PC-9 (cell line): Measurements from ENCODE around the gene DNAJC18. TPM values are rescaled to one million over a fixed set of nuclear protein-coding genes. Genes with fewer than 3 reads are reported as not detected.
"Not testable (repeated sequence)": the region's sequence is repeated elsewhere in the genome, so short reads cannot be mapped to it uniquely, and the experiment has no call there.

ENCODE experiments used
- BruUV-seq: library from RNA; stranded (reverse); fragments of 400-500 nt; replicated peaks from 2 replicates; lab custom pipeline; 2021; lab: Mats Ljungman, UMichigan
- CTCF ChIA-PET: fragments of 300-600 bp; sonication (Branson Sonifier 250); formaldehyde crosslinking; loops from one replicate; lab custom pipeline; 2022; ENCODE audit warnings: antibody characterized with exemption; lab: Charles Lee
- POLR2A ChIA-PET: fragments of 300-600 bp; sonication (Branson Sonifier 250); formaldehyde crosslinking; loops from one replicate; lab custom pipeline; 2022; ENCODE audit warnings: antibody characterized with exemption; ENCODE audit not compliant: unreplicated experiment; lab: Charles Lee
- DNase-seq, 2 experiments: peaks; one replicate each; pipeline versions ENCODE4 v3.0.0 to v3.0.0-alpha.2; 2015 to 2022; ENCODE audit warnings: mixed read lengths in 1 of 2
- H2AFZ ChIP-seq: fragments of 200-600 bp; sonication (generic); 2 replicates; pipeline ENCODE4 v1.8.1; 2017; ENCODE audit warnings: antibody characterized with exemption
- H3F3A ChIP-seq: fragments of 200-600 bp; sonication (generic); 2 replicates; pipeline ENCODE4 v1.8.1; 2017; ENCODE audit warnings: antibody characterized with exemption, mild to moderate bottlenecking, low read depth; ENCODE audit not compliant: insufficient read depth
- H3K27ac ChIP-seq: fragments of 200-600 bp; sonication (generic); 2 replicates; pipeline ENCODE4 v1.6.1; 2016; ENCODE audit warnings: mixed run types
- H3K27me3 ChIP-seq: fragments of 200-600 bp; sonication (generic); 2 replicates; pipeline ENCODE4 v1.6.1; 2016; ENCODE audit warnings: low read depth, mixed run types; ENCODE audit not compliant: insufficient read depth
- H3K36me3 ChIP-seq: fragments of 200-600 bp; sonication (generic); 2 replicates; pipeline ENCODE4 v1.6.1; 2016; ENCODE audit warnings: low read depth, mixed run types
- H3K4me1 ChIP-seq: fragments of 200-600 bp; sonication (generic); replicated peaks from 2 replicates; pipeline ENCODE4 v1.6.1; 2016; ENCODE audit warnings: mixed run types; ENCODE audit not compliant: insufficient read depth
- H3K4me2 ChIP-seq: fragments of 200-600 bp; sonication (generic); 2 replicates; pipeline ENCODE4 v1.6.1; 2017; ENCODE audit warnings: mixed run types
- H3K4me3 ChIP-seq: fragments of 200-600 bp; sonication (generic); 2 replicates; pipeline ENCODE4 v1.6.1; 2016; ENCODE audit warnings: mixed run types
- H3K79me2 ChIP-seq: fragments of 200-600 bp; sonication (generic); 2 replicates; pipeline ENCODE4 v1.6.1; 2017; ENCODE audit warnings: low read depth, mixed run types
- H3K9me2 ChIP-seq: fragments of 200-600 bp; sonication (generic); 2 replicates; pipeline ENCODE4 v1.8.1; 2017; ENCODE audit warnings: mild to moderate bottlenecking; ENCODE audit not compliant: insufficient read depth
- H3K9me3 ChIP-seq: fragments of 200-600 bp; sonication (generic); 2 replicates; pipeline ENCODE4 v1.8.1; 2016; ENCODE audit warnings: low read depth; ENCODE audit not compliant: insufficient read depth
- H4K20me1 ChIP-seq: fragments of 200-600 bp; sonication (generic); 2 replicates; pipeline ENCODE4 v1.8.1; 2017; ENCODE audit not compliant: insufficient read depth
- CTCF ChIP-seq: fragments of 200-600 bp; sonication (generic); conservative IDR thresholded peaks from 2 replicates; pipeline ENCODE4 v1.6.1; 2017; ENCODE audit warnings: mixed run types, antibody characterized with exemption, mild to moderate bottlenecking, moderate library complexity
- EZH2 ChIP-seq: fragments of 200-600 bp; sonication (generic); IDR thresholded peaks from 2 replicates; pipeline ENCODE4 v1.8.0; 2017; ENCODE audit warnings: antibody characterized with exemption, low read depth
- intact Hi-C: fragments of 100-400 bp; cut with micrococcal nuclease; formaldehyde crosslinking; loops from one replicate; pipeline ENCODE4 v1.10.0; 2022; ENCODE audit not compliant: unreplicated experiment
- total RNA-seq: library from RNA; stranded (reverse); gene quantifications from 2 replicates; pipeline ENCODE4 v1.2.3, GENCODE V29; 2021

The DNAJC18 gene
- total RNA-seq, 1 experiment from 2014 or later = 8.9 TPM

- BruUV-seq = no TSS peak
- Histone ChIP-seq H3K27me3 (no peaks in the 10 kb centered on the region), H3K36me3 (no peaks in the 10 kb centered on the region), H3F3A (no peaks in the 10 kb centered on the region), H3K4me1 (no peaks in the 10 kb centered on the region), H3K27ac (no peak overlapping the region), H3K4me3 (no peak overlapping the region), H4K20me1 (no peaks in the 10 kb centered on the region), H3K79me2 (no peaks in the 10 kb centered on the region), H3K9me2 (no peaks in the 10 kb centered on the region), H3K9me3 (no peaks in the 10 kb centered on the region), H2AFZ (no peak overlapping the region), H3K4me2 (no peak overlapping the region)
- TF ChIP-seq EZH2 = no peak
- TF ChIP-seq CTCF = no peak
- ChIA-PET POLR2A (no interaction called here), CTCF (no interaction called here)
- intact Hi-C loops = loop anchor here (2.0 kb wide), 1 partner anchor 216 kb away; no protein-coding TSS in a partner anchor
- no peak for DNase-seq
These were observed 26.2 kb downstream of the DNAJC18 start for GRCh38 chr5:139413153-139413552.

GRCh38 chr5:139410993-139411828 lies 28.1 kb downstream of the DNAJC18 start:
- POLR2A ChIA-PET = interaction anchor here (0.6 kb wide), 1 partner anchor 902 kb away, joined by 11 read pairs; no protein-coding TSS in a partner anchor
- H4K20me1 ChIP-seq = no peaks in the 10 kb centered on the region
- no peak overlapping the region for H3K4me2 ChIP-seq
- no peaks in the 10 kb centered on the region for H3K4me1 ChIP-seq
- no TSS peak for BruUV-seq
- H2AFZ ChIP-seq = no peak overlapping the region
- H3K9me3 ChIP-seq = no peaks in the 10 kb centered on the region
- H3K9me2 ChIP-seq = no peaks in the 10 kb centered on the region
- H3K4me3 ChIP-seq = no peak overlapping the region
- CTCF ChIA-PET = no interaction called here
- H3K79me2 ChIP-seq = no peaks in the 10 kb centered on the region
- no peak for DNase-seq
- H3K27ac ChIP-seq = no peak overlapping the region
- intact Hi-C loops = no loop called here
- TF ChIP-seq EZH2 (no peak), CTCF (no peak)
- no peaks in the 10 kb centered on the region for H3F3A ChIP-seq
- no peaks in the 10 kb centered on the region for H3K36me3 ChIP-seq
- H3K27me3 ChIP-seq = no peaks in the 10 kb centered on the region

- ChIA-PET CTCF (no interaction called here), POLR2A (interaction anchor here (0.6 kb wide), 1 partner anchor 901 kb away, joined by 11 read pairs; no protein-coding TSS in a partner anchor)
- H3F3A ChIP-seq = no peaks in the 10 kb centered on the region
- H3K4me2 ChIP-seq = no peak overlapping the region
- H3K36me3 ChIP-seq = no peaks in the 10 kb centered on the region
- H3K27ac ChIP-seq = no peak overlapping the region
- no peak for DNase-seq
- intact Hi-C loops = no loop called here
- no peak overlapping the region for H2AFZ ChIP-seq
- no peaks in the 10 kb centered on the region for H3K9me2 ChIP-seq
- no peaks in the 10 kb centered on the region for H3K79me2 ChIP-seq
- BruUV-seq = no TSS peak
- H3K4me3 ChIP-seq = no peak overlapping the region
- no peaks in the 10 kb centered on the region for H4K20me1 ChIP-seq
- H3K9me3 ChIP-seq = no peaks in the 10 kb centered on the region
- no peaks in the 10 kb centered on the region for H3K27me3 ChIP-seq
- no peaks in the 10 kb centered on the region for H3K4me1 ChIP-seq
- no peak for TF ChIP-seq CTCF
- TF ChIP-seq EZH2 = no peak
These were observed 29.0 kb downstream of the DNAJC18 start for GRCh38 chr5:139410121-139410992.

- CTCF ChIA-PET, H3K4me2 ChIP-seq, H3K4me3 ChIP-seq, H3K9me2 ChIP-seq, H4K20me1 ChIP-seq, DNase-seq, H3K27me3 ChIP-seq, H2AFZ ChIP-seq, H3K36me3 ChIP-seq, intact Hi-C loops, BruUV-seq, H3K4me1 ChIP-seq, H3K27ac ChIP-seq, H3K79me2 ChIP-seq, H3K9me3 ChIP-seq, H3F3A ChIP-seq: not testable (repeated sequence)
- POLR2A ChIA-PET = interaction anchor here (0.6 to 0.9 kb wide), 2 partner anchors 61 to 954 kb away, joined by 4 read pairs; no protein-coding TSS in a partner anchor
These were observed 30.2 kb downstream of the DNAJC18 start for GRCh38 chr5:139409116-139409515.
